M059J (cell line): ENCODE data around the gene RRBP1. TPM values are rescaled to one million over a fixed set of nuclear protein-coding genes. Genes with fewer than 3 reads are reported as not detected.
"Not testable (repeated sequence)": the region's sequence is repeated elsewhere in the genome, so short reads cannot be mapped to it uniquely, and the experiment has no call there.

Experiments used
- DNase-seq: peaks from one replicate; pipeline ENCODE4 v3.0.0-alpha.2; 2012; ENCODE audit warnings: low read depth
- total RNA-seq: library from RNA; depleted of rRNA; stranded (reverse); fragments of >200 nt; shearing (Covaris generic); gene quantifications from 2 replicates; pipeline ENCODE4 v1.2.3, GENCODE V29; 2014

Gene RRBP1
- total RNA-seq, 1 experiment from 2014 or later = 253 TPM

DNA sequence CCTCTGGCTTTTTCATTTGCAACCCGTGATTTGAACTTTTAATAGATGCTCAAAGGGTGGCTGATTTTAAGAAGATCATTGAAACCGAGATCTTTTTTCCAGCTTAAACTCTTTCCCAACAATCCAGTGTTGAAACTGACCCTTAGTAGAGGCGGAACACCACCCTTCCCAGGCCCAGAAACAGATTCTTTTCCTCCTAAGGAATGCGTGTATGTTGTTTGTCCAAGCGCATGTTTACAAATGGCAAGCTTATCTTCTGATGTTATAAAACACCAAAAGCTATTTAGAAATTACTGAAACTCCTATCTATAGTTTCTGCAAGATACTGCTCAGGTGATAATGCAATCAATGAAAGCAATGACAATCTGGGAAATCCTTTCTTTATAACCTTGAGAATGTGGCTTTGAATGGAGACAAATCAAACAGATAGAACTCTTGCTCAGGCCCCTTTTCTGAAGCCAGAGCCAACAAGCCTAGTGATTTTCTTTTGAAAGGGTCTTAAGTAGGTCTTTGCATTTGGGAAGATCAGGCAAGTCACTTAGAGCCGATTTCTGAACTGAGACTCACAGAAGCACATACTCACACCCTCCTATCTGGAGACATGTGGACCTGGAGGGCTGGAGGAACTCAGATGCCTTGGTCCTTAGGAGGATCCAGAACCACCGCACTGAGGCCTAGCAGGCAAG, 26.8 kb upstream of the RRBP1 start:
- DNase-seq = no peak

- DNase-seq = not testable (repeated sequence)
Measured at GRCh38 chr20:17707951-17708350, 25.9 kb upstream of the RRBP1 start.

- no peak for DNase-seq
Measured at GRCh38 chr20:17706632-17707031, 24.6 kb upstream of the RRBP1 start.

DNA sequence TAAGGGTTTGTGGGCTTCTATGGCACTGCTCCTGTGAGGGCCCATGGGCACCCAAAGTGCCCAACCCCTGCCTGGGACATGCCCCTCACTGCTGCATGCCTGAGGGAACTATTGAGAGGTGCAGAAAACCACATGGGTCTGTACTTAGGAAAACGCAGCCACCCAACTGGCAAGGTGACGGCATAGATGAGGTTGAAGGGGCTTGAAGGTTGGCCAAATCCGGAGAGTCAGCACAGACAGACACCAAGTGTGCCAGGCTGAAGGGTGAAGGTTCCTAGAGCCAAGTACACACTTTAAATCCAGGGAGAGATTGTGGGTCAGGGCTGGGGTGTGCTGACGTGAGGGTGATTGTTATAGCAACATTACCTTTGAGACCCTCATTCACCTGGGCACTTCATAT, 23.9 kb upstream of the RRBP1 start:
- no peak for DNase-seq

DNA sequence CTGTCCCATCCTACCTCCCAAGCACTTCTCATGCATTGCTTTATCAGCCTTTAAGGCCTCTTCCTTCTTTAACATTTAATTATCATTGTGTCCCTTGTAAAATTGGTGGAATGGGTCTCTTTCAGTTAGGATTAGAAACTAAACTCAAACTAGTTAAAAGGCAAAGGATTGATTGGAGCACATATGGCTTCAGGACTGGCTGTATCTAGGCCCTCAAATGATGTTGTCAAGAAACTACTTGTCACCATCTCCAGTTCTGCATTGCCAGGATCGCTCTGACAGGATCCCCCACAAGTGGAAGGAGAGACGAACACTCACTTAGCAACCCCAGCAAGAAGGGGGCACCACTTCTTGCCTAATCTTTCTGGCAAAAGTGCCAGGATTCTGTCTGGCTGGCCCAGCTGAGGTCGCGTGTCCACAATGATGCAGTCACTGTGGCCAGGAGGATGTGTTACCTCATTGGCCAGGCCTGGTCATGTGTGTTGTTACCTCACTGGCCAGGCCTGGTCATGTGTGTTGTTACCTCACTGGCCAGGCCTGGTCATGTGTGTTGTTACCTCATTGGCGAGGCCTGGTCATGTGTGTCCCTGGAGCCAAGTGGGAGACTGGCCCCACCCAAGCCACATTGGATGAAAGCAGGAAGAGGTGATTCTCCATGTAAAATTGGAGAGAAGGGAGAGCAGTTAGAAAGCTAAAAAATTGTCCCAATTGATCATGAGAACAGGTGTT, 22.7 kb upstream of the RRBP1 start:
- DNase-seq = no peak

DNA sequence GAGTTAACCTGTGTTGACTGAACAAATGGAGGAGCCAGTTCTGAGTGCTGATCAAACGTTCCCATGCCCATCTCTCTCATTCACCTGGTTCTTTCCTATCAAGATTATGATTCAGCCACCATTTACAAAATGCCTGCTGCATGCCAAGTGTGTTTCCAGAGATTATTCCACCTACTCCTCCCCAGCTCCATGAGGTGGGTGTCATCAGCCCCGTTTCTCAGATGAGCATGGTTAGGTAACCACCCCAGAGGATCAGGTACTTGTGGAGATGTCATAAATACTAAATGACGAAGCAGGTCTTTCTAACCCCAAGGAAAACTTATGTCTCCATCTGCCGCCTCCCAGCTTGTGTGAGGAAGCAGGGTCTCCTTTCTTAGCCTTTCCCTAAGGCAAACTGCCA, 19.8 kb upstream of the RRBP1 start:
- no peak for DNase-seq

DNA sequence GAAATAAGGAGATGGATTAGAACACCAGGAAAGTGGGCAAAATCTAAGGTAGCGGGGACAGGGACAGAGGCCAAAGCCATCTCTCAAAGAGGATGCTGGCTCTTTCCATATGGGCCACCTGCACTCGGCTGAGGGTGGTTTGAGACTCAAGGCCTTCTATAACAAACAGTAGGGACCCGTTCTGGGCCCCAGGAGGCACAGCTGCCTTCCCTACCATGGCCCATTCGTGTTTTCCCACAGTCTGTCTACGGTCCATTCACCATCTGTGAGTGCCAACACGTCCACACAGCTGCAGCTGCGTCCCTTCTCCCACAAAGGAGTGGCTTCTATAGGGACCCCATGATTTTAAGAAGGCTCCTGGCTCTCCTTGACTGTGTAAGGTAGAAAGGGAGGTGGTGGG, 18.6 kb upstream of the RRBP1 start:
- DNase-seq = no peak

GRCh38 chr20:17699931-17700351, 17.9 kb upstream of the RRBP1 start, which contains the start of gene BANF2:
BANF2 (plus strand) TSS chr20:17699966; CDS start chr20:17725026, 25,060 bp downstream.
- no peak for DNase-seq

DNA sequence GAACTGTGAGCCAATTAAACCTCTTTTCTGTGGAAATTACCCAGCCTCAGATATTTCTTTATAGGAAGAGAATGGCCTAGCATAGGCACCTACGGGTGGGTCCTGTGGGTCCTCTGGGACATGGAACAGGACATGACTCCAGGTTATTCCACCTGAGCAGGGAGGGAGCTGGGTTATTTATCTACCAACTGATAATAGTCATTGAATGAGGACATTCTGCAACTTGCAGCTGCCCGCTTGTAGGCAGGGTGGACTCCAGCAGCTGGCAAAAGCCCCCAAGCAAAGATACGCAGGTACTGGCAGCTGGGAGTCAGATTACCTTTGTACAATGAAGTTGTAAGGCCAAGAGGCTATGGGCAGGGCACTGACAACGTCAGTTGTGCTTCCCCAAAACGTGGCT, 16.3 kb upstream of the RRBP1 start:
- no peak for DNase-seq

DNA sequence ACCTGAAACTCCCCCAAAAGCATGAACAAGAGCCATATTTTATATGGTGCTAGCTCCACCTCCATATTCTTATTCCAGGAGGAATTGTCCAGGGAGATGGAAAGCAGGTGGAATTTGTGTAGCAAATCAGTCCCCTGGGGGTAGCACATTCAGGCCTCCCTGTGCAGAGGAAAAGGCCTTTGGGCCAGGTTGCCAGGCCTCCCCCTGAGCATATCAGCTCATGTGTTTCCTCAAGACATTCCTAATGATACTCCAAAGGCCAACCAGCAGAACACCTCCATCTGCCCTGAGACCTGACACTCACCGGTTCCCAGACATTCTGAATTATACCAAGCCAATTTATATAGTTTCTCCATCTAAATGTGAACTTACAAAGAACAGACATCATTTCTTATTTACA, 15.1 kb upstream of the RRBP1 start:
- DNase-seq = no peak

- no peak for DNase-seq
Measured at GRCh38 chr20:17696287-17696686, 14.2 kb upstream of the RRBP1 start.

DNA sequence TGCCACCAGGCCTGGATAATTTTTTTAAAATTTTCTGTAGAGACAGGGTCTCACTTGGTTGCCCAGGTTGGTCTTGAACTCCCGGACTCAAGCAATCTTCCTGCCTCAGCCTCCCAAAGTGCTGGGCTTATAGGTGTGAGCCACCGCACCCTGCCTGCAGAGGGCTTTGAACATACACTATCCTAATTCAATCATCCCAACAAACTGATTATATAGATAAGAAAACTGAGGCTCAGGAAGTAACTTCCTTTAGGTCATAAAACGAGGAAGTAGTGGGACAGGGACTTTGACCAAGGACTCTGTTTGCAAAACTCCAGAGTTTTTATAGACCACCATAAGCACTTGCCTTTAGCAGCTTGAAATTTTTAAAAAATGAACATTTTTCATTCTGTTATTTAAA, 12.7 kb upstream of the RRBP1 start:
- no peak for DNase-seq

GRCh38 chr20:17693444-17694001, 11.5 kb upstream of the RRBP1 start:
- DNase-seq = no peak

GRCh38 chr20:17691758-17692157, 9.7 kb upstream of the RRBP1 start:
- DNase-seq = no peak

DNA sequence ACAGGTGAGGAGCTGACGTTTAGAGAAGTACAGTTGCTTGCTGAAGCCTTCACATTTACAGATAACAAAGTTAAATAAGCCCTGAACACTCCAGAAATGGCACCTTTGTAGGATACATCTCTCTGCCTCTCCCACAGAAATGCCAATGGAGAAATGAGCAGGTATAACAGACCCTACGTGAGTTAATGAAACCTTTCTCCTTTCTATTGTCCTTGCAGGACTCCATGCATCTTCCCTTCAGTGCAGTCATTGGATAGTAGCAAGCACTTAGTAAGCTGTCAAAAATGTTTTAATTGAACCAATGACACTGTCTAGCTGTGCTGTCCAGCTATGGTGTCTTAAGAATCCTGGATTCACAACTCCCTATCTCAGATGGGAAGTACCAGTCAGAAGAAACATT, 8.1 kb upstream of the RRBP1 start:
- DNase-seq = no peak

DNA sequence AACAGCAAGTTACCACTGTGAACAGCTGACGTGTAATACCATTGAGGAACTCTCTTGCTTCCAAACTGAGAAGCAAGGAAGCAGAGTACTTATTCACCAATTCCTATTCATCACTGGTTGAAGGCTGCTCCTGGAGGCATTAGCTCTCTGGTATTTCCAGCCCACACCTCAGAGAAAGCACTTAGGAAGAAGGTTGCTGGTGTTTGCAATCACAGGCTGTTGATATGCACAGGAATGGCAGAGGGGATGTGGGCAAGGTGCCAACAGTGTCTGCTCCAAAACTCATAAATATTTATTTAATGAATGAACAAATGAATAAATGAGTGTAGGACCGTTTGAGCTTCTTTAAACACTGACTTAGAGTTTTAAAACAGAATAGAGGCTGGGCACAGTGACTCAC, 6.9 kb upstream of the RRBP1 start:
- peak; percentile 41 for DNase-seq

- no peak for DNase-seq
Measured at GRCh38 chr20:17687800-17688199, 5.8 kb upstream of the RRBP1 start.

DNA sequence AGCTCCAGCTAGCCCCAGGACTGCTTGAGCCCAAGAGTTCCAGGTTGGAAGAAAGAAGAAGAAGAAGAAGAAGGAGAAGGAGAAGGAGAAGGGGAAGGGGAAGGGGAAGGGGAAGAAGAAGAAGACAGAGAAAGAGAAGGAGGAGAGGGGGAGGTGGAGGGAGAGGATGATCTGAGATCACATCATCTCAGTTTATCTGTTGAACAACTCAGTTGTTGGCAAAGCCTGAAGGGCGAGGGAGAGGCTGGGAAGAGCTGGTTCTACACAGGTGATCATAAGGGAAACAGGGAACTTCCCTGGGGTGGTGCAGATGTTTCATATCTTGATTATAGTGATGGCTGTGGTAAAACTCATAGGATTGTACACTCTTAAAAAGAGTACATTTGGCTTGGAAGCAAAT, 3.1 kb upstream of the RRBP1 start:
- DNase-seq = no peak

GRCh38 chr20:17684077-17684888, 2.2 kb upstream of the RRBP1 start:
- no peak for DNase-seq

GRCh38 chr20:17683218-17684076, 1.4 kb upstream of the RRBP1 start:
- DNase-seq = no peak

GRCh38 chr20:17682889-17683198, 802 bp upstream of the RRBP1 start:
- DNase-seq = no peak

DNA sequence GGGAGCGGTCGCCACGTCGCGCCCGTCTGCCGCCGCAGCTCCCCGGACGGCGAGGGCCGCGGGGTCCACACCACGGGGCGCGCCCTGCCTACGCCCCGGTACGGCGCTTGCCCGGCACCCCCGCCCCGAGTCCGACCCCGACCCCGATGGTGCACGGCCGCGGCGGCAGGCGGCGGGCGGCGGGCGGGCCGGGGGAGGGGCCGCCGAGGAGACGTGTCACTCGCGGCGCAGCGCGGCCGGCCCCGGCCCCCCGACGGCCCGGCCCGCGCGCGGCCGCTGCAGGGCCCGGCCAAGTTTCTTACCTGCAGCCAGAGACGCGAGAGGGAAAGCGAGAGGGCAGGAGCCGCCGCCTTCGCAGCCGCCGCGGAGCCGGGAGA, 328 bp downstream of the RRBP1 start:
- DNase-seq = no peak
